IMR-90 (cell line): ENCODE data around the gene PTPRN2. TPM values are rescaled to one million over a fixed set of nuclear protein-coding genes. Genes with fewer than 3 reads are reported as not detected.

Experiments used
- ATAC-seq: fragments of 200-7000 bp; cut with Tn5 transposase; 2 replicates; pipeline ENCODE4 v1.9.1; 2020; ENCODE audit warnings: low read depth, mild to moderate bottlenecking, moderate library complexity
- BruUV-seq: library from RNA; stranded (reverse); fragments of 400-500 nt; replicated peaks from 2 replicates; lab custom pipeline; 2021; lab: Mats Ljungman, UMichigan
- CTCF ChIA-PET: fragments of 300-600 bp; formaldehyde crosslinking; extraction: SDS; loops from one replicate; lab custom pipeline; 2021; ENCODE audit warnings: antibody characterized with exemption; lab: Yijun Ruan, JAX
- POLR2A ChIA-PET: fragments of 300-600 bp; sonication (Branson Sonifier 250); formaldehyde crosslinking; loops from one replicate; lab custom pipeline; 2022; ENCODE audit warnings: antibody characterized with exemption; ENCODE audit not compliant: unreplicated experiment; lab: Charles Lee
- DNase-seq: peaks from one replicate; pipeline ENCODE4 v3.0.0; 2013
- H2AFZ ChIP-seq: replicated peaks from 2 replicates; pipeline ENCODE3; 2013; ENCODE audit warnings: low read length, mild to moderate bottlenecking; ENCODE audit not compliant: poor library complexity
- H2AK5ac ChIP-seq: 2 replicates; pipeline ENCODE4 v1.6.1; 2013; ENCODE audit warnings: low read depth, low read length, inconsistent platforms
- H2AK9ac ChIP-seq: replicated peaks from 2 replicates; pipeline ENCODE3; 2013; ENCODE audit warnings: mild to moderate bottlenecking, low read depth, low read length, moderate library complexity; ENCODE audit not compliant: poor library complexity
- H2BK120ac ChIP-seq: 2 replicates; pipeline ENCODE4 v1.6.1; 2013; ENCODE audit warnings: low read depth, low read length, inconsistent platforms
- H2BK15ac ChIP-seq: 3 replicates; pipeline ENCODE4 v1.6.1; 2013; ENCODE audit warnings: low read depth, low read length, inconsistent platforms
- H2BK20ac ChIP-seq: 2 replicates; pipeline ENCODE4 v1.6.1; 2013; ENCODE audit warnings: low read depth, mild to moderate bottlenecking, inconsistent platforms, low read length, moderate library complexity
- H2BK5ac ChIP-seq: 2 replicates; pipeline ENCODE4 v1.6.1; 2013; ENCODE audit warnings: mild to moderate bottlenecking, low read depth, low read length, inconsistent platforms; ENCODE audit not compliant: poor library complexity, severe bottlenecking
- H3K14ac ChIP-seq: replicated peaks from 2 replicates; pipeline ENCODE4 v1.6.1; 2013; ENCODE audit warnings: low read depth, low read length, inconsistent platforms
- H3K18ac ChIP-seq: 2 replicates; pipeline ENCODE4 v1.6.1; 2013; ENCODE audit warnings: low read depth, low read length, control low read depth
- H3K23ac ChIP-seq: 2 replicates; pipeline ENCODE4 v1.6.1; 2013; ENCODE audit warnings: low read depth, low read length, inconsistent platforms
- H3K27ac ChIP-seq: 2 replicates; pipeline ENCODE4 v1.5.1; 2013; ENCODE audit warnings: mild to moderate bottlenecking, control low read depth, low read length; ENCODE audit not compliant: insufficient read depth
- H3K27me3 ChIP-seq: 2 replicates; pipeline ENCODE4 v1.6.1; 2013; ENCODE audit warnings: low read length; ENCODE audit not compliant: control insufficient read depth, insufficient read depth
- H3K36me3 ChIP-seq: 2 replicates; pipeline ENCODE4 v1.6.1; 2013; ENCODE audit warnings: low read length, mixed read lengths; ENCODE audit not compliant: control insufficient read depth, insufficient read depth
- H3K4ac ChIP-seq: 2 replicates; pipeline ENCODE4 v1.6.1; 2013; ENCODE audit warnings: low read depth, low read length, inconsistent platforms
- H3K4me1 ChIP-seq: 2 replicates; pipeline ENCODE4 v1.6.1; 2013; ENCODE audit warnings: low read length, mixed read lengths; ENCODE audit not compliant: control insufficient read depth, insufficient read depth
- H3K4me2 ChIP-seq: 2 replicates; pipeline ENCODE4 v1.6.1; 2013; ENCODE audit warnings: low read depth, mild to moderate bottlenecking, control low read depth, low read length, moderate library complexity
- H3K4me3 ChIP-seq: 2 replicates; pipeline ENCODE4 v1.5.1; 2013; ENCODE audit warnings: low read depth, mild to moderate bottlenecking, control low read depth, low read length, moderate library complexity; ENCODE audit not compliant: insufficient read depth
- H3K56ac ChIP-seq: 2 replicates; pipeline ENCODE4 v1.6.1; 2013; ENCODE audit warnings: low read length, inconsistent platforms; ENCODE audit not compliant: insufficient read depth; ENCODE audit errors: extremely low read depth
- H3K79me1 ChIP-seq, 2 experiments: 2 replicates each; pipeline ENCODE4 v1.6.1; 2013; ENCODE audit warnings: low read length in 2 of 2, inconsistent platforms in 1 of 2, low read depth in 1 of 2
- H3K9ac ChIP-seq: 2 replicates; pipeline ENCODE4 v1.6.1; 2013; ENCODE audit warnings: low read depth, low read length, control low read depth
- H3K9me1 ChIP-seq: 2 replicates; pipeline ENCODE4 v1.6.1; 2013; ENCODE audit warnings: low read length, inconsistent platforms; ENCODE audit not compliant: insufficient read depth
- H3K9me3 ChIP-seq: 2 replicates; pipeline ENCODE4 v1.6.1; 2013; ENCODE audit warnings: low read length; ENCODE audit not compliant: control insufficient read depth, insufficient read depth
- H4K20me1 ChIP-seq: 2 replicates; pipeline ENCODE4 v1.6.1; 2013; ENCODE audit warnings: low read length, inconsistent platforms; ENCODE audit not compliant: insufficient read depth
- H4K5ac ChIP-seq: 2 replicates; pipeline ENCODE4 v1.6.1; 2013; ENCODE audit warnings: mild to moderate bottlenecking, low read depth, low read length, control low read depth
- H4K8ac ChIP-seq, 2 experiments: 2 replicates each; pipeline ENCODE4 v1.6.1; 2013; ENCODE audit warnings: low read depth in 2 of 2, low read length in 2 of 2, control low read depth in 1 of 2, inconsistent platforms in 1 of 2
- H4K91ac ChIP-seq: 2 replicates; pipeline ENCODE4 v1.6.1; 2013; ENCODE audit warnings: low read depth, low read length, inconsistent platforms; ENCODE audit not compliant: insufficient read depth
- FOS ChIP-seq: fragments of 150-350 bp; IDR thresholded peaks from 2 replicates; pipeline ENCODE4 v1.6.1; 2016; ENCODE audit warnings: low read depth, low read length
- MXI1 ChIP-seq: IDR thresholded peaks from 2 replicates; pipeline ENCODE4 v1.6.1; 2012; ENCODE audit warnings: low read depth, mild to moderate bottlenecking, low read length, moderate library complexity, borderline replicate concordance
- RAD21 ChIP-seq: IDR thresholded peaks from 2 replicates; pipeline ENCODE4 v1.6.1; 2012; ENCODE audit warnings: low read length, improper control_type of control experiment
- RFX5 ChIP-seq: IDR thresholded peaks from 2 replicates; pipeline ENCODE4 v1.8.0; 2012; ENCODE audit warnings: low read depth, mild to moderate bottlenecking, low read length, moderate library complexity
- WGBS, 2 experiments: methylation state at CpG; one replicate each; pipeline versions ENCODE4 v1.1.5 to v1.1.7; 2013; ENCODE audit warnings: missing lambda C conversion rate in 2 of 2; ENCODE audit not compliant: insufficient read length in 1 of 2; ENCODE audit errors: extremely low coverage in 2 of 2; 5-methylcytosine and 5-hydroxymethylcytosine counted together
- dilution Hi-C: fragments of 300-500 bp; cut with HindIII; formaldehyde crosslinking; loops from one replicate; pipeline ENCODE4 v1.14.3; 2018; ENCODE audit warnings: low sequenced_read_pairs; ENCODE audit not compliant: unreplicated experiment
- in situ Hi-C: fragments of 300-500 bp; cut with MboI; formaldehyde crosslinking; loops from 3 replicates; pipeline ENCODE4 v1.14.3; 2019; ENCODE audit warnings: low sequenced_read_pairs, inconsistent platforms, mixed read lengths
- intact Hi-C: fragments of 100-400 bp; cut with micrococcal nuclease; formaldehyde crosslinking; loops from 2 replicates; pipeline ENCODE4 v1.10.0; 2022
- polyA plus RNA-seq, 3 experiments: library from polyadenylated mRNA; depleted of rRNA; stranded (reverse); fragments of >200 nt; gene quantifications; 2 replicates each; pipeline ENCODE4 v1.2.3, GENCODE V29; 2012; ENCODE audit warnings: low replicate concordance in 1 of 3
- total RNA-seq: library from RNA; depleted of rRNA; stranded (reverse); fragments of >200 nt; gene quantifications from 2 replicates; pipeline ENCODE4 v1.2.3, GENCODE V29; 2012

PTPRN2 gene
- total and polyA plus RNA-seq, 2 of the 4 experiments (the other 2 are of a cell fraction): 0.03 TPM; not detected in 1

DNA sequence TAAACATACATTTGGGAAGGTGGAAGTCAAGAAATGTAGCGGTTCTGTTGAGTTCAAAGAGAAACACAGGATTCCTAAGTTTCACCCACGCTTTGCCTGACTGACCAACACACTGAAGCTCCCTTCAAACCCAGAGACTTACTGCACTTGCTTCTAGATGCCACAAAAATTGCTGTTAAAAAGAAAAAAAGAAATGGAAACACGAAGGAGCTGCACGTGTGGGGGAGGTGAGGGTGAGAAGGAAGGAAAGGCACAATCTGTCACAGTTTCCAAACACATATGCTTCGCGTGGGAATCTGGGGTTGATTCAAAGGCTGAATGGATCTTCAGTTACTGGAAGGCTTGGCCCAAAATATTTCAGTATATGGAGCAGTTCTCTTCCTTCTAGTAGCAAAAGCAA is 755.2 kb downstream of the PTPRN2 start:
- Histone ChIP-seq H4K20me1 (no peaks in the 10 kb centered on the region), H3K9me1 (no peaks in the 10 kb centered on the region), H3K4me1 (no peaks in the 10 kb centered on the region), H3K4me2 (no peak overlapping the region), H2AFZ (no peak overlapping the region), H2BK5ac (no peak overlapping the region), H3K27me3 (no peaks in the 10 kb centered on the region), H3K18ac (no peak overlapping the region), H3K79me1 (no peaks in the 10 kb centered on the region), H3K14ac (no peak overlapping the region), H2AK5ac (no peak overlapping the region), H3K9me3 (peaks cover 64% of the 10 kb centered on the region), H3K9ac (no peak overlapping the region), H4K5ac (no peak overlapping the region), H3K56ac (no peak overlapping the region), H2AK9ac (no peak overlapping the region), H4K91ac (no peak overlapping the region), H4K8ac (no peak overlapping the region), H2BK20ac (no peak overlapping the region), H3K4ac (no peak overlapping the region), H2BK120ac (no peak overlapping the region), H3K27ac (no peak overlapping the region), H2BK15ac (no peak overlapping the region), H3K4me3 (no peak overlapping the region), H3K36me3 (no peaks in the 10 kb centered on the region), H3K23ac (no peak overlapping the region)
- POLR2A ChIA-PET: no interaction called here
- CTCF ChIA-PET: no interaction called here
- intact Hi-C loops (no loop called here), dilution Hi-C loops (no loop called here), in situ Hi-C loops (no loop called here)
- DNase-seq (no peak), ATAC-seq (no peak)
- TF ChIP-seq MXI1 (no peak), RFX5 (no peak), RAD21 (no peak), FOS (no peak)
- WGBS, 2 experiments: no CpG with 5 or more reads among the region's 6 CpGs
- no TSS peak for BruUV-seq
